22Rv1 (cell line): Measurements from ENCODE around the gene PDCL3.

Experiments used
- ZFX ChIP-seq: fragments of 450-650 bp; IDR thresholded peaks from 2 replicates; pipeline ENCODE4 v1.6.1; 2017; ENCODE audit warnings: antibody characterized with exemption, borderline replicate concordance
- TF ChIP-seq, protein P1 (sequence below): fragments of 450-650 bp; IDR thresholded peaks from 2 replicates; pipeline ENCODE4 v1.5.1; 2017; ENCODE audit warnings: mild to moderate bottlenecking

- TF ChIP-seq, protein P1, sequence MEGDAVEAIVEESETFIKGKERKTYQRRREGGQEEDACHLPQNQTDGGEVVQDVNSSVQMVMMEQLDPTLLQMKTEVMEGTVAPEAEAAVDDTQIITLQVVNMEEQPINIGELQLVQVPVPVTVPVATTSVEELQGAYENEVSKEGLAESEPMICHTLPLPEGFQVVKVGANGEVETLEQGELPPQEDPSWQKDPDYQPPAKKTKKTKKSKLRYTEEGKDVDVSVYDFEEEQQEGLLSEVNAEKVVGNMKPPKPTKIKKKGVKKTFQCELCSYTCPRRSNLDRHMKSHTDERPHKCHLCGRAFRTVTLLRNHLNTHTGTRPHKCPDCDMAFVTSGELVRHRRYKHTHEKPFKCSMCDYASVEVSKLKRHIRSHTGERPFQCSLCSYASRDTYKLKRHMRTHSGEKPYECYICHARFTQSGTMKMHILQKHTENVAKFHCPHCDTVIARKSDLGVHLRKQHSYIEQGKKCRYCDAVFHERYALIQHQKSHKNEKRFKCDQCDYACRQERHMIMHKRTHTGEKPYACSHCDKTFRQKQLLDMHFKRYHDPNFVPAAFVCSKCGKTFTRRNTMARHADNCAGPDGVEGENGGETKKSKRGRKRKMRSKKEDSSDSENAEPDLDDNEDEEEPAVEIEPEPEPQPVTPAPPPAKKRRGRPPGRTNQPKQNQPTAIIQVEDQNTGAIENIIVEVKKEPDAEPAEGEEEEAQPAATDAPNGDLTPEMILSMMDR, result no peak
- TF ChIP-seq ZFX, result no peak
These were observed 1.6 kb upstream of the PDCL3 start for GRCh38 chr2:100561191-100561590.
